HepG2 (cell line): ENCODE measurements around the gene SIGLEC7. TPM values are rescaled to one million over a fixed set of nuclear protein-coding genes. Genes with fewer than 3 reads are reported as not detected.

Experiments
- ELK4 ChIP-seq: sonication (generic); formaldehyde crosslinking; IDR thresholded peaks from 2 replicates; pipeline ENCODE4 v1.9.0; 2021; ENCODE audit warnings: missing genetic modification reagents, borderline replicate concordance
- FOXO4 ChIP-seq: sonication (generic); formaldehyde crosslinking; conservative IDR thresholded peaks from 2 replicates; pipeline ENCODE4 v1.8.1; 2023; ENCODE audit warnings: missing genetic modification reagents
- HMG20A ChIP-seq: IDR thresholded peaks from 2 replicates; pipeline ENCODE4 v1.6.1; 2016; ENCODE audit warnings: borderline replicate concordance
- KDM2A ChIP-seq: sonication (generic); formaldehyde crosslinking; IDR thresholded peaks from 2 replicates; pipeline ENCODE4 v1.4.0; 2020; ENCODE audit warnings: low read depth, missing genetic modification reagents, borderline replicate concordance
- ONECUT2 ChIP-seq: sonication (generic); formaldehyde crosslinking; IDR thresholded peaks from 2 replicates; pipeline ENCODE4 v1.4.0; 2020; ENCODE audit warnings: missing genetic modification reagents
- ZBTB39 ChIP-seq: sonication (generic); formaldehyde crosslinking; IDR thresholded peaks from 2 replicates; pipeline ENCODE4 v1.5.0; 2020; ENCODE audit warnings: missing genetic modification reagents
- ZBTB49 ChIP-seq: sonication (generic); formaldehyde crosslinking; IDR thresholded peaks from 2 replicates; pipeline ENCODE4 v1.4.0; 2020; ENCODE audit warnings: missing genetic modification reagents, borderline replicate concordance
- ZHX1 ChIP-seq: sonication (generic); formaldehyde crosslinking; IDR thresholded peaks from 2 replicates; pipeline ENCODE4 v1.8.1; 2022; ENCODE audit warnings: low read depth, mild to moderate bottlenecking, missing genetic modification reagents
- ZSCAN29 ChIP-seq: sonication (generic); formaldehyde crosslinking; conservative IDR thresholded peaks from 2 replicates; pipeline ENCODE4 v1.4.0; 2020; ENCODE audit warnings: mild to moderate bottlenecking, missing genetic modification reagents
- polyA plus RNA-seq, 8 experiments: library from polyadenylated mRNA; depleted of rRNA in 3 of 8; stranded (reverse) in 7 of 8; unstranded in 1 of 8; fragments of >200 nt; fragmentation: Illumina TruSeq in 4 of 8; extraction: Trizol in 4 of 8; gene quantifications; 2 replicates each; pipeline versions ENCODE4 v1.2.1 to v1.2.3, GENCODE V29; 2011 to 2016; ENCODE audit warnings: low read depth in 4 of 8, missing spikeins in 1 of 8, mixed read lengths in 1 of 8; ENCODE audit not compliant: insufficient read depth in 1 of 8
- total RNA-seq, 5 experiments: library from RNA; depleted of rRNA; stranded (reverse); fragments of >200 nt; fragmentation: Illumina TruSeq; extraction: Trizol; gene quantifications; 2 replicates each; pipeline ENCODE4 v1.2.3, GENCODE V29; 2016; ENCODE audit warnings: low read depth in 1 of 5
- TF ChIP-seq, protein P1 (sequence below): sonication (generic); formaldehyde crosslinking; IDR thresholded peaks from 2 replicates; pipeline ENCODE4 v1.9.0; 2021; ENCODE audit warnings: mild to moderate bottlenecking, missing genetic modification reagents

Gene SIGLEC7
- total and polyA plus RNA-seq, 2 of the 13 experiments (the other 11 are each of a cell fraction or from before 2014, with no cell fraction given), result not detected

- TF ChIP-seq, protein P1, sequence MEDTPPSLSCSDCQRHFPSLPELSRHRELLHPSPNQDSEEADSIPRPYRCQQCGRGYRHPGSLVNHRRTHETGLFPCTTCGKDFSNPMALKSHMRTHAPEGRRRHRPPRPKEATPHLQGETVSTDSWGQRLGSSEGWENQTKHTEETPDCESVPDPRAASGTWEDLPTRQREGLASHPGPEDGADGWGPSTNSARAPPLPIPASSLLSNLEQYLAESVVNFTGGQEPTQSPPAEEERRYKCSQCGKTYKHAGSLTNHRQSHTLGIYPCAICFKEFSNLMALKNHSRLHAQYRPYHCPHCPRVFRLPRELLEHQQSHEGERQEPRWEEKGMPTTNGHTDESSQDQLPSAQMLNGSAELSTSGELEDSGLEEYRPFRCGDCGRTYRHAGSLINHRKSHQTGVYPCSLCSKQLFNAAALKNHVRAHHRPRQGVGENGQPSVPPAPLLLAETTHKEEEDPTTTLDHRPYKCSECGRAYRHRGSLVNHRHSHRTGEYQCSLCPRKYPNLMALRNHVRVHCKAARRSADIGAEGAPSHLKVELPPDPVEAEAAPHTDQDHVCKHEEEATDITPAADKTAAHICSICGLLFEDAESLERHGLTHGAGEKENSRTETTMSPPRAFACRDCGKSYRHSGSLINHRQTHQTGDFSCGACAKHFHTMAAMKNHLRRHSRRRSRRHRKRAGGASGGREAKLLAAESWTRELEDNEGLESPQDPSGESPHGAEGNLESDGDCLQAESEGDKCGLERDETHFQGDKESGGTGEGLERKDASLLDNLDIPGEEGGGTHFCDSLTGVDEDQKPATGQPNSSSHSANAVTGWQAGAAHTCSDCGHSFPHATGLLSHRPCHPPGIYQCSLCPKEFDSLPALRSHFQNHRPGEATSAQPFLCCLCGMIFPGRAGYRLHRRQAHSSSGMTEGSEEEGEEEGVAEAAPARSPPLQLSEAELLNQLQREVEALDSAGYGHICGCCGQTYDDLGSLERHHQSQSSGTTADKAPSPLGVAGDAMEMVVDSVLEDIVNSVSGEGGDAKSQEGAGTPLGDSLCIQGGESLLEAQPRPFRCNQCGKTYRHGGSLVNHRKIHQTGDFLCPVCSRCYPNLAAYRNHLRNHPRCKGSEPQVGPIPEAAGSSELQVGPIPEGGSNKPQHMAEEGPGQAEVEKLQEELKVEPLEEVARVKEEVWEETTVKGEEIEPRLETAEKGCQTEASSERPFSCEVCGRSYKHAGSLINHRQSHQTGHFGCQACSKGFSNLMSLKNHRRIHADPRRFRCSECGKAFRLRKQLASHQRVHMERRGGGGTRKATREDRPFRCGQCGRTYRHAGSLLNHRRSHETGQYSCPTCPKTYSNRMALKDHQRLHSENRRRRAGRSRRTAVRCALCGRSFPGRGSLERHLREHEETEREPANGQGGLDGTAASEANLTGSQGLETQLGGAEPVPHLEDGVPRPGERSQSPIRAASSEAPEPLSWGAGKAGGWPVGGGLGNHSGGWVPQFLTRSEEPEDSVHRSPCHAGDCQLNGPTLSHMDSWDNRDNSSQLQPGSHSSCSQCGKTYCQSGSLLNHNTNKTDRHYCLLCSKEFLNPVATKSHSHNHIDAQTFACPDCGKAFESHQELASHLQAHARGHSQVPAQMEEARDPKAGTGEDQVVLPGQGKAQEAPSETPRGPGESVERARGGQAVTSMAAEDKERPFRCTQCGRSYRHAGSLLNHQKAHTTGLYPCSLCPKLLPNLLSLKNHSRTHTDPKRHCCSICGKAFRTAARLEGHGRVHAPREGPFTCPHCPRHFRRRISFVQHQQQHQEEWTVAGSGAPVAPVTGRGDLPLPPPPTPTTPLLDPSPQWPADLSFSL (CRISPR knock-in tag), result no peak
- TF ChIP-seq ZBTB39 (CRISPR knock-in tag) (no peak), ZBTB49 (CRISPR knock-in tag) (no peak), ELK4 (CRISPR knock-in tag) (peak; percentile 77; the same call in 1 of the 2 replicates), ZHX1 (CRISPR knock-in tag) (no peak), ONECUT2 (CRISPR knock-in tag) (no peak), ZSCAN29 (no peak), KDM2A (peak; percentile 55), HMG20A (CRISPR knock-in tag) (no peak), FOXO4 (CRISPR knock-in tag) (no peak)
Observed at GRCh38 chr19:51108066-51108804, 33.9 kb upstream of the SIGLEC7 start, which contains the start of gene CTU1 (continued).
